GM19025 (cell line): ENCODE data around the gene IL9.
"Not testable (repeated sequence)": the region's sequence is repeated elsewhere in the genome, so short reads cannot be mapped to it uniquely, and the experiment has no call there.

Source experiments
- ATAC-seq: cut with Tn5 transposase; IDR thresholded peaks from one replicate; pipeline ENCODE4 v1.9.1; 2021; ENCODE audit warnings: mild to moderate bottlenecking, low read depth, moderate library complexity; ENCODE audit not compliant: unreplicated experiment

IL9 gene

GRCh38 chr5:135871268-135871915 lies 24.2 kb downstream of the IL9 start:
- ATAC-seq = no peak

GRCh38 chr5:135869935-135870334 lies 25.7 kb downstream of the IL9 start:
- no peak for ATAC-seq

GRCh38 chr5:135869276-135869675 lies 26.4 kb downstream of the IL9 start:
- ATAC-seq = no peak

- no peak for ATAC-seq
Measured at GRCh38 chr5:135868681-135869080, 27.0 kb downstream of the IL9 start.

GRCh38 chr5:135867599-135867998 lies 28.0 kb downstream of the IL9 start:
- ATAC-seq = no peak

GRCh38 chr5:135866016-135866415 lies 29.6 kb downstream of the IL9 start:
- ATAC-seq = no peak

GRCh38 chr5:135864503-135865435 lies 30.9 kb downstream of the IL9 start:
- no peak for ATAC-seq

- no peak for ATAC-seq
Measured at GRCh38 chr5:135862744-135863143, 32.9 kb downstream of the IL9 start.

- ATAC-seq = no peak
Measured at GRCh38 chr5:135862086-135862485, 33.6 kb downstream of the IL9 start.

- ATAC-seq = no peak
Measured at GRCh38 chr5:135861641-135862040, 34.0 kb downstream of the IL9 start.

- ATAC-seq = no peak
Measured at GRCh38 chr5:135859641-135860040, 36.0 kb downstream of the IL9 start.

GRCh38 chr5:135859186-135859585 lies 36.5 kb downstream of the IL9 start:
- not testable (repeated sequence) for ATAC-seq

- ATAC-seq = no peak
Measured at GRCh38 chr5:135857630-135858311, 37.9 kb downstream of the IL9 start.

- ATAC-seq = no peak
Measured at GRCh38 chr5:135851915-135852845, 43.5 kb downstream of the IL9 start.

GRCh38 chr5:135851186-135851914 lies 44.3 kb downstream of the IL9 start:
- no peak for ATAC-seq

GRCh38 chr5:135850671-135851070 lies 45.0 kb downstream of the IL9 start:
- ATAC-seq = no peak

- ATAC-seq = no peak
Measured at GRCh38 chr5:135850231-135850630, 45.4 kb downstream of the IL9 start.

- no peak for ATAC-seq
Measured at GRCh38 chr5:135847976-135848375, 47.7 kb downstream of the IL9 start.

GRCh38 chr5:135846311-135846710 lies 49.3 kb downstream of the IL9 start:
- no peak for ATAC-seq
